Limb (tissue), 2 donors: Measurements from ENCODE around the gene TRIM14.
"Not testable (repeated sequence)": the region's sequence is repeated elsewhere in the genome, so short reads cannot be mapped to it uniquely, and the experiment has no call there.

Experiments
- DNase-seq, 2 donors: peaks; one replicate each; pipeline ENCODE4 v3.0.0-alpha.2; 2016; ENCODE audit errors: extremely low spot score in 2 of 2

TRIM14 gene

GRCh38 chr9:98050351-98050750 lies 68.7 kb downstream of the TRIM14 start:
- no peak for DNase-seq

DNA sequence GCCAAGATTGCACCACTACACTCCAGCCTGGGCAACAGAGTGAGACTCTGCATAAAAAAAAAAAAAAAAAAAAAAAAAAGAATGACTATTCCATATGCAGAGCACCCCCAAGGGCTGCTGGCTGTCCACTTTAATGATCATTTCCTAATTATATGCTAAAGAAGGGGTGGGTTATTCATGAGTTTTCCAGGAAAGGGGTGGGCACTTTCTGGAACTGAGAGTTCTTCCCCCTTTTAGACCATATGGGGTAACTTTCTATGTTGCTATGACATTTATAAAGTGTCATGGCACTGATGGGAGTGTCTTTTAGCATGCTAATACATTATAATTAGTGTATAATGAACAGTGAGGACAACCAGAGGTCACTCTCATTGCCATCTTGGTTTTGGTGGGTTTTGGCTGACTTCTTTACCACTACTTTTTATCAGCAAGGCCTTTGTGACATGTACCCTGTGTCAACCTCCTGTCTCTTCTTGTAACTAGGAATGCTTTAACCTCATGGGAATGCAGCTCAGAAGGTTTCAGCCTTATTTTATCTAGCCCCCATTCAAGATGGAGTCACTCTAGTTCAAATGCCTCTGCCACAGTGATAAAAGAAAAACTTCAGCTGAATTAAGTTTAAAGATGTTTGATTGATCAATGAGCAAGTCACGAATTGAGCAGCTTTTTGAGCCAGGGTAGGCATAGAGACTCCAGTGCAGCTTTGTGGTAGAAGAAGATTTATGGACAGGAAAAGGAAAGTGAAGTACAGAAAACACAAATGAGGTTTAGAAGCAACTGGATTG lies 69.5 kb downstream of the TRIM14 start:
- DNase-seq, result no peak

DNA sequence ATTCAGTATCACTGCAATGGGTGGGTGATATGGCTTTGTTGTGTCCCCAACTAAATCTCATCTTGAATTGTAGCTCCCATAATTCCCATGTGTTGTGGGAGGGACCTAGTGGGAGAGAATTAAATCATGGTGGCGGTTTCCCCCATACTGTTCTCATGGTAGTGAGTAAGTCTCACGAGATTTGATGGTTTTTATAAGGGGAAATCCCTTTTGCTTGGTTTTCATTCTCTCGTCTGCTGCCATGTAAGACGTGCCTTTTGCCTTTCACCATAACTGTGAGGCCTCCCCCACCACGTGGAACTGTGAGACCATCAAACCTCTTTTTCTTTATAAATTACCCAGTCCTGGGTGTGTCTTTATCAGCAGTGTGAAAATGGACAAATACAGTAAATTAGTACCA lies 72.0 kb downstream of the TRIM14 start:
- DNase-seq, result no peak

DNA sequence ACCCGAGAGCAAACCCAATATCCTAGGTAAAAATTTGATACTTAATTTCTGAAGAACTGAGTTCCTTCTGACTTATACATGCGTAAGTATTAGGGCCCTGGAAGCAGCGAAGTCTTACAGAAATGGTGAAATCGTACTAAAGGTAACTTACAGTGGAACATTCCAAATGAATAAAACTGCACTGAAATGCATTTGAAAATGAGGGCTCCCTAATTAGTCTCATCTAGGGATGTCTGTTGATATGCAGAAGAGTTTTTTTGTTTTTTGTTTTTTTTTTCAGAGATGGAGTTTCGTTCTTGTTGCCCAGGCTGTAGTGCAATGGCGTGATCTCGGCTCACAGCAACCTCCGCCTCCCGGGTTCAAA lies 72.9 kb downstream of the TRIM14 start:
- DNase-seq, result no peak

DNA sequence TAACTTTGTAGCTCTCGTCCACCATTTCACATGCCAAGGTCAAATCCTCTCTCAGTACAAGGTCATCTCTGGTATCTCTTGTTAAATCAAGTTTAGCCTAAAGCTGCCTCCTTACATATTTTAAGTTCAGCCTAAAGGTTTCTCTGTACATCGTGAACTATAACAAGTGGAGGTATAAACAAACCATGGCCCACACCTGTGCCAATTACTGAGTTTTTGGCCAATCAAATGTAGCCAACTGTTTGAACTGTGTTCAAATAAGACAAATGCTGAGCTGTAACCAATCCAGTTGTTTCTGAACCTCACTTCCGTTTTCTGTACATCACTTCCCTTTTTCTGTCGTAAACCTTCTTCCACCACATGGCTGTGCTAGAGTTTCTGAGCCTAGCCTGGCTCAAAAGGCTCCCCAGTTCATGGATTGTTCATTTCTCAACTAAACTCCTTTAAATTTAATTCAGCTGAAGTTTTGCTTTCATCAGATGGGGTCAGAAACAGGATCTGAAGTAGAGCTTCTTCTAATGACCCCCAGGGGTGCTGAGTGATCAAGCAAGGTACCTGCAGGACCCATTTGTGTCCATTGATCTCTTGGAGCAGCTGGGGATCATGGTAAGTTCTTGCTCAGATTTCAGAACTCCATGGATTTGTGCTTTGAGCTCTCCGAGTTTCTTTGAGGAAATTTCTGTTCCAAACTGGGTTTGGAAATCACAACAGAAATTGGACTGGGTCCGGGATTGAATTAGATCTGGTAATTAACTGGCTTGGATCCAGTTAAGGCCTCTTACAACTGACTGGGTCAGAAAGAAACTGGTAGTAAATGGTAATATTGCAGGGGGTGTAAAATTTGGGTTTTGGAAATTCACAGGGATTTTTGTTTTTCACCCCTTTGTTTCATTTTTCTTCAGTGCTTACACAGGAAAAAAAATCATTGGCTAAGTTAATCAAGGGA lies 73.5 kb downstream of the TRIM14 start:
- no peak for DNase-seq

DNA sequence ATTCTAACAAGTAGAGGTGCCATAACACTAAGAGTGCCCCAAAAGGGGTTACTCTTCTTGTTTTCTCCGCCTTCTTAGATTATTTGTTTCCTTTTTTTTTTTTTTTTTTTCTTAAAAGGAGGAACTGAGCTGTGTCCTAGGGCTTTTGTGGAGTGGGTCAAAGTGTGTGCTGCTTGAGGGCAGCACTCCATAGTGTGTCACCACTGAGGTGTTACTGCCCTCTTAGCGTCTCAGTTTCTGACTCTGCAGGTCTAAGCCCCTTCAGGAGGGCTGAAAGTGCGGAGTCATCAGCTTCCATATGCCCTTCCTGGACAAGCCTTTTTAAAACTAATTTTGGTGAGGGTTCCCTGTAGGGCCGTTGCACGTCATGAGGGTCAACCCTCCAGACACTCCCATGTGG lies 75.1 kb downstream of the TRIM14 start:
- no peak for DNase-seq

GRCh38 chr9:98040212-98040611 lies 78.8 kb downstream of the TRIM14 start:
- DNase-seq, result no peak

DNA sequence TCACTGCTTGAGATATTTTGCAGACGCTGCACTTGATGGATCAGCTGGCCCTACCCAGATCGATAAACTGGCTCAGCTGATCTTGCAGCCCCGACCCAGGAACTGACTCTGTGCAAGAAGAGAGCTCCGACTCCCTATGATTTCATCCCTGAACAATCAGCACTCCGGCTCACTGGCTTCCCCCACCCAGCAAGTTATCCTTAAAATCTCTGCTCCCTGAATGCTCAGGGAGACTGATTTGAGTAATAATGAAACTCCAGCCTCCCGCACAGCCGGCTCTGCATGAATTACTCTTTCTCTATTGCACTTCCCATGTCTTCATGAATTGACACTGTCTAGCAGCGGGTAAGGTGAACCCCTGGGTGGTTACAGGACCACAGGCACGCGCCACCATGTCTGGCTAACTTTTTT lies 79.4 kb downstream of the TRIM14 start:
- no peak for DNase-seq

DNA sequence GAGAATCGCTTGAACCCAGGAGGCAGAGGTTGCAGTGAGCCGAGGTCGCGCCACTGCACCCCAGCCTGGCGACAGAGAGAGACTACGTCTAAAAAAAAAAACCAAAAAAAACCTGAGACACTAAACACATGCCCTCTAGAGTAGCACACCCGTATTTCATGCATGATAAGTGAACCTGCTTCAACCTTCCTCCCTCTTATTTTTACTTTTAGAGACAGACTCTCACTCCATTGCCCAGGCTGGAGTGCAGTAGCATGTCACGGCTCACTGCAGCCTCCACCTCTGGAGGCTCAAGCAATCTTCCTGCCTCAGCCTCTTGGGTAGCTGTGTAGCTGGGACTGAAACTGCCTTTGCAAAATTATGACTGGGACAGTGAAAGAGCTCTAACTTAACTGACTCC lies 80.1 kb downstream of the TRIM14 start:
- no peak for DNase-seq

- DNase-seq, result no peak
Observed at GRCh38 chr9:98037357-98037756, 81.7 kb downstream of the TRIM14 start.

- peak; percentile 43 to 85 for DNase-seq
Observed at GRCh38 chr9:98034593-98035546, 84.2 kb downstream of the TRIM14 start.

DNA sequence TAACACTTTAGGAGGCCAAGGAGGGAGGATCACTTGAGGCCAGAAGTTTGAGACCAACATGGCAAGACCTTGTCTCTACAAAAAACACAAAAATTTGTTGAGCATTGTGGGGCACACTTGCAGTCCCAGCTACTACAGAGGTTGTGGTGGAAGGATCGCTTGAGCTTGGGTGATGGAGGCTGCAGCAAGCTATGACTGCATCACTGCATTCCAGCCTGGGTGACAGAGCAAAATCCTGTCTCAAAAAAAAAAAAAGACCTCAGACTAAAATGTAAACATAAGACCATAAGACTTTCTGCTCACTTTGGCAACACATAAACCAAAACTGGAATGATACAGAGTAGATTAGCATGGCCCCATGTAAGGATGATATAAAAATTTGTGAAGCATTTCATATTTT lies 87.1 kb downstream of the TRIM14 start:
- DNase-seq, result no peak

DNA sequence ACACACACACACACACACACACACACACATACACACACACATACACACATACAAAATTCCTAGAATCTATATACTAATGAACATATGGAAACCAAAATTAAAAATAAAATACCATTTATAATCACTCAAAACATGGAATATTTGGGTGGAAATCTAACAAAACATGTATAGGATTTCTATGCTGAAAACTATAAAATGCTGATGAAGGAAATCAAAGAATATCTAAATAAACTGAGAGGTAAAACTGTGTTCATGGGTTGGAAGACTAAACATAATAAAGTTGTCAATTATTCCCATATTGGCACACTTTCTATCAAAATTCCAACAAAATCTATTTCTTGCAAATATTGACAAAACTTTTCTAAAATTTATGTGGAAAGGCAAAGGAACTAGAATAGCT lies 87.9 kb downstream of the TRIM14 start:
- DNase-seq, result no peak

DNA sequence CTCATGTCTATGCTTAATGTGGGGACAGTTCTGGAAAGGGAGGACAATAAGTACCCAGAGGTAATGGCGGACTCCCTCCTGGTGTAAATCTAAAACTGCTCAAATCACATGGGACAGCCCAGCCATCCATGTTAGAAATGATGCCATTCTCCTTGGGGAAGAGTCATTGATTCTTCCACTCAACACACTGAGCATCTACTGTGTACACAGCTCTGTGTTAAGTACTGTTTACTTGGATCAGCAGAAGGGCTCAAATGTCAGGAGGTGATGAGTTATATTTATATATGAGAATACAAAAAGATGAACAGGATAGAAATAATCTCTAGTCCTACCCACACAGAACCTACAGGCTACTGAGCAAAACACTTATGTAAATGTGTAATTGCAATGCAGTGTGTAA lies 94.3 kb downstream of the TRIM14 start:
- no peak for DNase-seq

- DNase-seq, result no peak
Observed at GRCh38 chr9:98022447-98022846, 96.6 kb downstream of the TRIM14 start.

DNA sequence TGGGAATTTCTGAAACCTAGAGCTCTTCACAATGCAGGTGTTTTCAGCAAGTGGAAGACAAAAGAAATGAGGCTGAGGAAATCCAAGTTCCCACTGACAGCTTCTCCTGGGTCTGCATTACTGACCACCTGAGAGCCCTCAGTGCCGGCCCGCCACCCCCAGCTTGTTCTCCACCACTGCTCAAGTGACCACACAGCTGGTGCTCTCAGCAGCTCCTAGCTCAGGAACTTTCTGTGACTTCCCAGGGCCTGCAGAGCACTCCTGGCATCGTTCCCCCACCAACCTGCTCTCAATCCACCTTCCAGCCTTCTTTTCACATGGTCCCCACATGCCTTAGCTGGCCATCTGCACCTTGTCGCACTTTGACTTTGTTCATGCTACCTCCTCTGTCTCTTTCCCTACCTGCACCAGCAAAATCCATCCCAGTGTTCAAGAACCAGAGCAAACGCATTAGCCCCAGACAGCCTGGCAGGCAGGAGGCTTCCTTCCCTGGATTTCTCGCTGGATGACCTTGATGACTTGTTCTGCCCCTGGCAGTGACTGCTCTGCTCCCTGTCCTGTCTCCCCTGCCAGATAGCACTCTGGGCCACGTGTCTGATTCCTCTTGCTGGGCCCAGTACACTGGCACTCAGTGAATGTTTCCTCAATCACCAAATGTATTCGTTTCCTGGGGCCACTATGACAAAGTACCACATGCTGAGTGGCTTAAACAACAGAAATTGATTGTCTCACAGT lies 97.5 kb downstream of the TRIM14 start:
- DNase-seq, result no peak

GRCh38 chr9:98020476-98021145 lies 98.4 kb downstream of the TRIM14 start:
- no peak for DNase-seq

- not testable (repeated sequence) for DNase-seq
Observed at GRCh38 chr9:98019869-98020268, 99.2 kb downstream of the TRIM14 start.
